Measurements from ENCODE around the gene RIMS4. TPM values are rescaled to one million over a fixed set of nuclear protein-coding genes. Genes with fewer than 3 reads are reported as not detected.

The RIMS4 gene
- total RNA-seq, 1 donor from 2014 or later = 0.11 TPM

GRCh38 chr20:44732327-44732726 is 78.0 kb downstream of the RIMS4 start:
- no peak overlapping the region for H3K4me3 ChIP-seq
- peak overlapping the region; percentile 52 for H3K27ac ChIP-seq (replicated peaks)
- no peak for DNase-seq
- intact Hi-C loops (cut with micrococcal nuclease) = no loop called here
- no peaks in the 10 kb centered on the region for H3K36me3 ChIP-seq
- no peak for TF ChIP-seq CTCF (IDR thresholded peaks at IDR 0.05; ENCODE audit: borderline replicate concordance)
- H3K4me1 ChIP-seq = peaks cover 59% of the 10 kb centered on the region
- no peaks in the 10 kb centered on the region for H3K27me3 ChIP-seq (ENCODE audit: low read depth)
- no peaks in the 10 kb centered on the region for H3K9me3 ChIP-seq (replicated peaks)

- intact Hi-C loops (cut with micrococcal nuclease) = no loop called here
- Histone ChIP-seq H3K27ac (replicated peaks) (peak overlapping the region; percentile 81), H3K4me3 (no peak overlapping the region), H3K9me3 (replicated peaks) (no peaks in the 10 kb centered on the region), H3K36me3 (no peaks in the 10 kb centered on the region), H3K27me3 (ENCODE audit: low read depth) (no peaks in the 10 kb centered on the region), H3K4me1 (peaks cover 59% of the 10 kb centered on the region)
- TF ChIP-seq CTCF (IDR thresholded peaks at IDR 0.05; ENCODE audit: borderline replicate concordance) = no peak
- DNase-seq = peak; percentile 25
Observed at GRCh38 chr20:44731657-44732056, 78.7 kb downstream of the RIMS4 start.

DNA sequence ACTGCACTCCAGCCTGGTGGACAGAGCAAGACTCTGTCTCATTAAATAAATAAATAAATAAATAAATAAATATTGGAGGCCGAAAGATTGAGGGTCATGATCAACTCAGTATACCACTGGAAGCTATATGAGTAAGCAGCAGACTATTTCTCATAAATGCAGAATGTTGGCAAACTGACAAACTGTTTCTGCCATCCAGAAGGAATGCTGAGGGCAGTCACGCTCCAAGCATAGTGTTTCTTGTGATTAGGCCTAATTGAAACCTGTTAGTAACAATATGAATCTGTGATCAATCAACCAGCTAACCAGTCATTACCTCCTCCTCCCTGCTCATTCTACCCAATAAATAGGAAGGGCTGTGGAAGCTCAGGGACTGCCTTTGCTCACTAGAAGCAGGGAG is 79.9 kb downstream of the RIMS4 start:
- peaks cover 51% of the 10 kb centered on the region for H3K4me1 ChIP-seq
- no peaks in the 10 kb centered on the region for H3K9me3 ChIP-seq (replicated peaks)
- intact Hi-C loops (cut with micrococcal nuclease) = no loop called here
- peak; percentile 0 for DNase-seq
- no peak for TF ChIP-seq CTCF (IDR thresholded peaks at IDR 0.05; ENCODE audit: borderline replicate concordance)
- H3K36me3 ChIP-seq = no peaks in the 10 kb centered on the region
- peak overlapping the region; percentile 81 for H3K27ac ChIP-seq (replicated peaks)
- H3K27me3 ChIP-seq (ENCODE audit: low read depth) = no peaks in the 10 kb centered on the region
- H3K4me3 ChIP-seq = no peak overlapping the region

GRCh38 chr20:44728801-44729443 is 81.4 kb downstream of the RIMS4 start:
- Histone ChIP-seq H3K4me1 (peaks cover 50% of the 10 kb centered on the region), H3K36me3 (no peaks in the 10 kb centered on the region), H3K27me3 (ENCODE audit: low read depth) (no peaks in the 10 kb centered on the region), H3K4me3 (peak overlapping the region; percentile 34), H3K9me3 (replicated peaks) (no peaks in the 10 kb centered on the region), H3K27ac (replicated peaks) (peak overlapping the region; percentile 81)
- TF ChIP-seq CTCF (IDR thresholded peaks at IDR 0.05; ENCODE audit: borderline replicate concordance) = no peak
- peak; percentile 64 for DNase-seq
- intact Hi-C loops (cut with micrococcal nuclease) = no loop called here

GRCh38 chr20:44727651-44728050 is 82.7 kb downstream of the RIMS4 start:
- peak overlapping the region; percentile 81 for H3K27ac ChIP-seq (replicated peaks)

More at GRCh38 chr20:44727651-44728050, 82.7 kb downstream of the RIMS4 start:
- Histone ChIP-seq H3K4me1 (peaks cover 44% of the 10 kb centered on the region), H3K4me3 (no peak overlapping the region), H3K27me3 (ENCODE audit: low read depth) (no peaks in the 10 kb centered on the region), H3K36me3 (no peaks in the 10 kb centered on the region), H3K9me3 (replicated peaks) (no peaks in the 10 kb centered on the region)
- DNase-seq = no peak
- intact Hi-C loops (cut with micrococcal nuclease) = no loop called here
- TF ChIP-seq CTCF (IDR thresholded peaks at IDR 0.05; ENCODE audit: borderline replicate concordance) = no peak

Measured in left ventricle myocardium inferior (tissue), 1 donor.